GM12891 (cell line): Measurements from ENCODE around the gene EPHA8.

Source experiments
- PAX5 ChIP-seq: IDR thresholded peaks from 2 replicates; pipeline ENCODE4 v1.6.1; 2011; ENCODE audit warnings: low read length, moderate library complexity, mild to moderate bottlenecking; ENCODE audit not compliant: insufficient read depth, severe bottlenecking
- POLR2A ChIP-seq: IDR thresholded peaks from 2 replicates; pipeline ENCODE4 v1.6.1; 2011; ENCODE audit warnings: low read depth, low read length, control low read depth
- POLR2AphosphoS5 ChIP-seq: IDR thresholded peaks from 2 replicates; pipeline ENCODE4 v1.6.1; 2011; ENCODE audit warnings: low read depth, low read length, control low read depth
- POU2F2 ChIP-seq: IDR thresholded peaks from 2 replicates; pipeline ENCODE4 v1.6.1; 2011; ENCODE audit warnings: low read depth, mild to moderate bottlenecking, control low read depth, low read length, moderate library complexity
- SPI1 ChIP-seq: IDR thresholded peaks from 2 replicates; pipeline ENCODE4 v1.6.1; 2011; ENCODE audit warnings: low read depth, low read length, control low read depth
- TAF1 ChIP-seq: IDR thresholded peaks from 2 replicates; pipeline ENCODE4 v1.6.1; 2011; ENCODE audit warnings: low read depth, low read length, control low read depth

DNA sequence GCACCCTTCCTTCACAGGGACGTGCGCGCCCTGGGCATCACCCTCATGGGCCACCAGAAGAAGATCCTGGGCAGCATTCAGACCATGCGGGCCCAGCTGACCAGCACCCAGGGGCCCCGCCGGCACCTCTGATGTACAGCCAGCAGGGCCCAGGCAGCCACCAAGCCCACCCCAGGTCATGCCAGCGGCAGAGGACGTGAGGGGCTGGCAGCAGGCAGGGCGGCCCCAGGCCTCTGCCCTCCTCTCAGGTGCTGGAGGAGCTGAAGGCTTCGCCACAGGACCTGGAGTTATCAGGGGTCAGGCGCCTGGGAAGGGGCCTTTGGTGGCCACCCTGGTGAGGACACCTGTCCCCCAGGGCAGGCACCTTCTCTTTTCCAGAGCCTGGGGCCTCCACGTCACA lies 38.3 kb downstream of the EPHA8 start:
- TF ChIP-seq SPI1 (no peak), POLR2A (no peak), PAX5 (no peak), TAF1 (no peak), POLR2AphosphoS5 (no peak), POU2F2 (no peak)
